Activated naive CD8-positive, alpha-beta T cell treated with anti-CD3 and anti-CD28 coated beads, Interleukin-2, amount 50 U/mL, for 16 hours (primary cell): ENCODE measurements around the gene NOL4L.

Experiments used
- DNase-seq: peaks from one replicate; pipeline ENCODE4 v3.0.0-alpha.2; 2020; ENCODE audit warnings: low read depth, low spot score

The NOL4L gene

DNA sequence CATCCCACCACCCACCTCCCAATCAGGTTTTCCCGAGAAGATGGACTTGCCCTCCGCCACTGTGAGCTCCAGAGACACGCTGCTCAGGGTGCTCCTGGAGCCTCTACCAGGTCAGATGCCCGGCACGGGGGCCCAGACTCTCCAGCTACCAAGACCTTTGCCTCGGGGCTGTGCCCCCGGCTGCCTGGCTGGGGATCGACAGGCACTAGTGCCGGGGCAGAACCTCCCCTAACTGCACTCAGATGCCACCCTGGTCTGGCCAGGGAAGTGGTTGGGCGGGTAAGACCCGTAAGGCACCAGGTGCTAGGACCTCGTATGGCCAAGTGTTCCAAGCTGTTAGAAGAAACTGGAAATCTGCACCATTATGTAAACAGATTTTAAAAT lies 126.3 kb downstream of the NOL4L start:
- no peak for DNase-seq

DNA sequence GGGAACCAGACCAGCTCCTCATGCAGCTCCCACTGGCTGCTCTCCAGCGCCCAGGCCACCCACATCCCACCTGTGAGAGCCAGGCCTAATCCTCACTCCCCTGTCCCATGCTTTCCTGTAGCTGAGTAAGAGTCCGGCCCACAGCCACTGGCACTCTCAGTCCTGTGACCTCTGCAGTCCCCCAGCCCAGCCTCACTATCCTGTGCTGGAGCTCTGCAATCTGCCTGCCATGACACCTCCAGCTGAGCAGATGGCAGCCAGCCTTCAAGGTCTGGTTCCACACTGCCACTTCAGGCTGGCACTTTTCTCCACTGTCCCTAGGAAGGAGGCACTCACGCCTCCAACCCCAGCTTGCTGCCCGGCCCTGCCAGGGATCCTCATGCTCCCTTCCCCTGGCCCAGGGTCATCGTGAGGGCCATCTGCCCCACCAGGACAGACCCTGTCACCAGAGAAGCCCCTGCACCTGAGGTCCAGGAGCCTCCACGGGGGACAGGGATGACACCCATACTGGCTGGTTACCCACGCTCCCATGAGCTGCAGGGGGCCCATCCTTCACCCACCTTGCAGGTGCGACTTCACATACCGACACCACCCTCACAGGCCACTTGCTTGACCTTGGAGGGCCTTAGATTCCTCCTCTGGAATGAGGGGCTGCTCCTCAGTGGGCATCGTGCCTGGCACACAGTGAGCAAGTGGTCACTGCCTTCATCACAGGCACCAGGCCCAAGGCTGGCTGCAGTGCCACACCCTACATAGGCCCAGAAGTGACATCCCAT lies 126.9 kb downstream of the NOL4L start:
- DNase-seq: no peak

DNA sequence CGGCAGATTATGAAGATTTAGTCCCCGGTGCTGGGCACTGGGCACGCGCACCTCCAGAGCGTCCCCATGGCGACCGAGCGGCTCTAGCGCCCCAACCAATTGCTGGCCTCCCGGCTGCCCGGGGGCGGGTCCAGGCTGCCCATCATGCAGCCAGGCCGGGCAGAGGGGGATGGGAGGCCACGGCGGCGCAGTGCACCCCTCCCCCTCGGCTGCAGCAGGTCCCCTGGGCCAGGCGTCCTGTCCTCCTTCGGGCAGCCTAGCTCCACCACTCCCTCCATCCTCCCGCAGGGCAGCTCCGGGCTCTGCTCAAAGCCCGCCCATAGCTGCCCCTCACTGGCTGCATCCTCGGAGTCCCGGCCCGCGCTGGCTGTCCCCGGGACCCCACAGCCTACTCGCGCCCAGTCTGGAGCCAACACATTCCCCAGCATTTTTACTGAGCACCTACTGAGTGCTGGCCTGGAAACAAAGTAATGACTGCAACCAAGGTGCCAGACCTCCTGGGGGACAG lies 127.6 kb downstream of the NOL4L start:
- DNase-seq: no peak

DNA sequence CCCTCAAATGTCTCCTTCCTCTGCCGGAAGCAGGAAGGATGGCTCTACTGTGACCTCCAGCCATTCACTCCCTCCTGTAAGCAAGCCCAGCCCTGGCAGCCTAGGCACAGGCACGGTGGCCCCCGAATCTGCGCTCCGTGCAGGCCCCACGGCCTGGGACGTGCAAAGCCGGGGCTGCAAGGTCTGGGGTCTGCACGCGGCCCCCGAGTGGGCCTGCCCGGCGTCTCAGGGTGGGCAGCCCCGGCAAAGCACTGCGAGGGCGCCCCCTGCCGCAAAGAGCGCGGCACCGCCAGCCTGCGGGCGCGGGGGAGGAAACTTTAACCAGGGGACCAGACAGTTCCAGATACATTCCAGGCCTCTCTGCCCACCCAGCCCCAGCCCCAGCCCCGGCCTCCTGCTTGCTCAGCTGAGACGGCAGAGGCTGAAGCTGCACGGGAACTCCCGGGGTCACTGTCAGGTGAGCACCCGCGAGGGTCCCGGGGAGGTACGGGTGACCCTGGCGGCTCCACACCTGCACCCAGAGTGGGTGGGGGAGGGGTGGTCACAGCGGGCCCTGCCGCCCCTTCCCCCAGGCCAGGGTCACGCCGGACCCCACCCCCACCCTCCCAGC lies 128.2 kb downstream of the NOL4L start:
- DNase-seq: no peak

DNA sequence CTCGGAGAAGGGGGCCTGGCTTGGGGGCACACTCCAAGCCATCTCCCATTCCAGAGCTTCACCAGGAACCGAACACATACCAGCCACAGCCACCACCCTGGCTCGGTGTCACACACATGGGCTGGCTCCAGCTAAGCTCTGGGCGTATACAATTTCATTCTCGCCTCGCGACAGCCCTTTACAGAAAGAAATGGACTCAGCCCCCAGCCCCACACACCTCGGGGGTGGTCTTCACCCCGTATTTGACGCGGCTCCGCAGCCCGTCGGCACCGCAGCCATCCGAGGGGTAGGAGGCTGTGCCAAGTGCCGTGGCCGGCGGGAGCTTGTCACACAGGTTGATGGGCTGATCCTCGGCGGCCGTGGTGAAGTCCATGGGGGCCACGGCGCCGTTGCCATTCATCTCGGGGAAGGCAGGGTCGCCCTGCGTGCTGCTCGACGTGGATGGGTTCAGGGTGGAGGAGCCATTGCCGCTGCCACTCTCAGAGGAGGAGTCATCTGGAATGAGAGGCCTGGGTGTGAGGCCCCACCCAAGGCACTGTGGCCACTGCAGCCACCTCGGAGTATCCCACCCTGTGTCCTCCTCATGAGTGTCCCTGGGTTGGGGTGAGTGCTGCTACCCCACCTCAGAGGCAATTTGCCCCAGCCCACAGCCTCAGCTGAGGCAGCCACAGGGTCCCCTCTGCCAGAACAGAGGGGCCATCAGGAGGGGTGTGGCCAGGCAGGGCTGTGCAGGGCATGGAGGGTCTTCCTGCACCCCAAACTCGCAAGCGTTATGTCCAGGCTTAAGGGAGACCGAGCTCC lies 129.0 kb downstream of the NOL4L start:
- DNase-seq: no peak

DNA sequence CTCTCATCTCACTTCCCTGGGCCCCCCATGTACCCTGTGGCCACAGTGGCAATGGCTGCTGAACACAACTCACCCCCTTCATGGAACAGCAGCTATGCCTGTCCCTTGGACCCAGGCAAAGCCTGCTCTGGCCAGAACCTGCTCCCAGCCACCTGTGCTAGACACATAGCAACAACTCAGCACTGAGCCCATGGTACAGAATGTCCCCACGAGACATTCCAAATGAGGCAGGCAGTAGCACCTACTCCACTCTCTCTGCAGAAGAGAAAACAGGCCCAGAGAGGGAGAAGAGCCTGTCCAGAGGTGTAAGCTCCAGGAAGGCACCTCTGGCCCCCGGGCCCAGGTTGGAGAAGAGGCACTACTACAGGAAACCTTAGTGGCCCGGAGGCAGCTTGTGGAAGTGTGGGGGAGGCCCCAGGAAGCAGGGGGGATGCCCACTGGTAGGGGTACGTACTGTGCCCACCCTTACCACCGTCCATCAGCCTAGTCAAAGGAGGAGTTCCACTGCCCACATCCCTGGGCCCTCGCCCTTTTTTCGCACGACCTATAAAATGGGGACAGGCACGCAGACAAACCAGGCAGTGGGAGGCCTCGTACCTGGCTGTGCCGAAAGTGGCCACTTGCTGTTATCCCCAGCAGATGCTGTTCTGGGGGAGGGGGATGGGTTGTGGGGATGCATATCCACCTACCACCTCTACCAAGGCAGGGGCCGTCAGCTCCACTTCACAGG lies 129.8 kb downstream of the NOL4L start:
- no peak for DNase-seq

DNA sequence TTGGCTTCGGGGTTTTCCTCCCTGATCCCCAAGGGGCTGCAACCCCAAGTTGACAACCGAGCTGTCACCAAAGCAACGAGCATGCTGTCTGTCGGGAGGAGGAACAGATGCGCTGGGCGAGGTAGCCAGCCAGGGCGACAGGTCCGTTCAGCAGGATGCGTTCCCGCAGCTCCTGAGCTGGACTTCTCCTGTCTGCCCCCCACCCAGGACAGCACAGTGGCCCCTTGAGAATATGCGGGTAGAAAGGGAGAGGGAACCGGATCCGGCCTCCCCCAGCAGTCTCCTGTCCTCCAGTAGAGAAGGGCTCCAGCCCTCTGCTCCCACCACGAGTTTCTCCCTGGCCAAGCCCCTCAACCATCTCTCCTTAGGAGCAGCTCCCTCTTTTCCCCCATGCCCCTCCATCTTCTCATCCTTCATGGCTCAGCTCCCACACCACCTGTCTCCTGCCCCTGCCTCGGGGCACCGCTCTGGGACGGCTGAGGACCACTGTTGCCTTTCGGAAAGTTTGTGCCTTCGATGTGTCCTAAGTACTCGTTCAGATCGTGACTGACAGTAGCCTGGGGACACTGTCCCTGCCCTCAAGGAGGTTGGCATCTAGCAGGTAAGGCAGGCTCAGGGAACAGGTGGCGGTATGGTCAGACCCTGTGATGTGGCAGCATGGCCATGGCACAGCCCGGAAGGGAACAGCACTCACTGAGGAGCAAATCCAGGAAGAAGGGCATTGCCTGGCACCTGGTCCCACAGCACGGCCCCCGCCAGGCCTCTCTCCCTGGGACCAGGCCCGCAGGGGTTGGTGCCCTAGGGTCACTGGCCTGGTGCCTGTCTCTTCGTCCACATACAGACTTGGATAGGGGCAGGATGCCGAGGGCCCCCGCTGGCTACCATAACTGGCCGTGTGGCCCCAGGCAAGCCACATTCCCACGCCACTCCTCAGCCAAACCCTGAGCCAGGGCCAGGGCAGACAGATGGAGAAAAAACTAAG lies 130.7 kb downstream of the NOL4L start:
- DNase-seq: no peak

DNA sequence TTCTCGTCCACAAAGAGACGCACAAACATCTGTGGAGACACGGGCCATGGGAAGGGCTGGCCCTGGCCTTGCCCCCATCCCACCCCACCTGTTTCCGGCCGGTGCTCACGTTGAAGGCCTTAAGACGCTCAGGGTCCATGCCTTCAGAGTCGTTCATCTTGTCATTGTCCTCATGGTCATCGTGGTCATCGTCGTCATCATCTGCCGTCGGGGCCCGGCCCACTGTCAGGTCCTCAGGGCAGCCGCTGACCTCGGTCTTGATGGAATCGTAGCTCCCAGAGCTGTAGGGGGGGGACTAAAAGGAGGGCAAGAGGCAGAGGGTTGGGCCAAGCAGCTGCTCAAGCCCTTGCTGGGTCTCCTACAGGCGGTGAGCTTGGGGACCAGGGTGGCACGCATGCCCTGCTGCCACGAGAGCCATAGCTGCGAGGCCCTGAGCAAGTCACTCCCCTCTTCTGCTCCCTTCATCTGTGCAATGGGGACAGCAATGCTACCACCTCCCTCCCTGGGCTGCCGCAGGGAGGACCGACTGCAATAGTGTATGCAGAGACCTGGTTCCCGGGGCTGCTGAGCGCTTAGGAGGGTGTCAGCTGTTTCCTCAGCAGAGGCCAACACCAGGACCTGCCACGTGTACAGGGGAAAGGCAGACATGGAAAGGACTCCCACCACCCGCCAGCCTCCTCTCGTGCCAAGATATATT lies 131.5 kb downstream of the NOL4L start:
- no peak for DNase-seq

DNA sequence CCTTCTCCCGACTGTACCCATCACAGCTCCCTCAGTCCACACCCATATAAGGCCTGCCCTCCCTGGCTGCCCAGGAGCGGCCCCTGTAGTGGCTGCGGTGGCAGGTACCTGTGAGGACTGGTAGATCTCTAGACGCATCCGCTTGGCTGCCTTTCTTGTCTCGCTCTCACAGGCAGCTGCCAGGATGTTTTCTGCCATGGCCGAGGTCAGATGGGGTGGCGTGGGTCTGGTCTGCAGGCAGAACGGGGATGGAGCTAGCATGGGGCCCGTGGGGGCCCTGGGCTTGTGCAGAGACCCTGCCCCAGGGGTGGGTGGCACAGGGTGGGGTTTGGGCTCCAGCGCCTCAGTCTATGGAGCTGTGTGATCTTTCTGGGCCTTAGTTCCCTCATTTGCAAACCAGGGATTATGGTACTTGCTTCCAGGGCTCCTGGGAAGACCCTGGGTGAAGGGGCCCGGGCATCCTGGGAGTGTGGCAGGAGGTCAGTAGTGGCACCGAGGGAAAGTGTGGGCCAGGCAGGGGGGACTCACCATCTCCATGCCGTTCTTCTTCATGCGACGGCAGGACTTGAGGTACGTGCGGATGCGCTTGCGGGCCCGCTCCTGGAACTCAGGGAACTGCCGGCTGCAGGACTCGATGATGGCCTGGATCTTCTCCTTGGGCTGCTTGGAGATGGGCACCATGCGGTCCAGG lies 132.2 kb downstream of the NOL4L start:
- DNase-seq: no peak

DNA sequence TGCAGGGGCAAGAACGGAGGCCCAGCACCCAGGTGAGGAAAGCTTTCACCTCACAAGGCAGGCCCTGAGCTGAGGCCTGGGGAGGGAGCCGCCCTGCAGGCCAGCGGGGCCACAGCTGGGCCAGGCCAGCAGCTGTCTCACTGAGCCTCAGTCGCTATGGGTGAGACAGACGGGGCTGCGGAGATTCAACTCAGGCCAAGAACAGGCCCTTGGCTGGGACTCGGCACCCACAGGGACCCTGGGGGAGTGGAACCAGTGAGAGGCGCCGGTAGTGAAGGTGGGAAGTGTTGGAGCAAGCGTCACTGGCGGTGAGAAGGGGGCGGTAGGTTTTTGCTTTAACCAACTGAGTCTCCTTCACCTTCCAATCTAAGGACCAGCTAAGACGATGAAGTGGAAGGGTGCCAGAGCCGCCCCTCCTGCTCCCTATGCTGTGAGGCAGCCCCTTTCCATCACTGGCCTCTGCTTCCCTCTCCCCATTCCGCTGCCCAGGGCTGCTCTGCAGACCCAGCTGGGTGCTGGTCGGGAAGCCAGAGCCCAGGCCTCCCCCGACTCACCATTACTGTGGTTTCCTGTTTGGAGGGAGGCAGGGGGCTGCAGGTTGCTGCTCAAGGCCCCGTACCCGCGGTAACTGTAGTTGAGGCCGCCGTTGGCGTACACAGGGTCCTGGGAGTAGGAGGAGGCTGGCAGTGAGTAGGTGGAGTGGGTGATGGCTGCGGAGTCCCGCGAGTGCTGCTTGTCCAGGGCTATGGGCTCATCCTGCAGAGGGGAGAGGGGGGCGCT lies 133.3 kb downstream of the NOL4L start:
- DNase-seq: no peak

DNA sequence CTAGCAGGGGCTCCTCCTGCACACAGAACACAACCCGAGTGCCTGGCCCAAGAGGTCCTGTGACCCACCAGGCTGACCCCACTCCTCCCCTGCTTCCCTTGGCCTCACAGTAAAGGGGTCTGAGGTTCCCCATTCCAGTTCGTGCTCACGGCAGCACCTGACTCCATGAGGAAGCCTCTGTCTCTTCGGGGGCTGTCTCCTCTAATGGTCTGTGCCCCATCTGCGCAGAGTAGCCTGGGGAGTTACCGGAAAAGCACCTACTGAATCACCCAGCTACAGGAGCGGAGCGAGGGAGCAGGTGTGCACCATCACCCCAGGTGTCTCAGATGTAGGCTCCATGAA lies 133.8 kb downstream of the NOL4L start:
- no peak for DNase-seq

DNA sequence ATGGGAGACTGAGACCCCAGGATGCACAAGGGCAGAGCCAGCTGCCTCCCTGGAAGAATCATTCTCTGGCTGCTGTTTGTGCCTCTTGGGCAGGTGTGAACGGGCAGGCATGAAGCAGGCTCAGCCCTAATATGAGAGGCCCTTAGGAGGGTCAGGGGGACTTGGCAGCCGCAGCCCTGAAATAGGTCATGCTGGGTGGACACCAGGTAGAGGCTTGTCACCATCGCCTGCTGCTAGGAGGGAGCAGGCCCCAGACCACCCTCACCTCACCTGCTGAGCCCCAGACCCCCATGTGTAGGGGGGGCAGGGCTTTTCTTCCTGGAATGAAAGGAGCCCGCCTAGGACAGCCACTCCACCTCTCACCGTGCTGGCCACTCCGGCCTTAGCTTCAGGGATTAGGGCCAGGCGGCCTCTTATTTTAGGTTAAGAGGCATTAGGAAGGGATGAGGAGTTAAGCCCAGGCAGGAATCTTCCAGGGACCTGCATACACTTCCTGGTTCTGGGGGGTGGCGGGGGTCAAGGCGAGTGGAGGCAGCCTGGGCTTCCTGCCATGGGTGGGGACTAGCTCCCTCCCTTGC lies 134.6 kb downstream of the NOL4L start:
- no peak for DNase-seq

DNA sequence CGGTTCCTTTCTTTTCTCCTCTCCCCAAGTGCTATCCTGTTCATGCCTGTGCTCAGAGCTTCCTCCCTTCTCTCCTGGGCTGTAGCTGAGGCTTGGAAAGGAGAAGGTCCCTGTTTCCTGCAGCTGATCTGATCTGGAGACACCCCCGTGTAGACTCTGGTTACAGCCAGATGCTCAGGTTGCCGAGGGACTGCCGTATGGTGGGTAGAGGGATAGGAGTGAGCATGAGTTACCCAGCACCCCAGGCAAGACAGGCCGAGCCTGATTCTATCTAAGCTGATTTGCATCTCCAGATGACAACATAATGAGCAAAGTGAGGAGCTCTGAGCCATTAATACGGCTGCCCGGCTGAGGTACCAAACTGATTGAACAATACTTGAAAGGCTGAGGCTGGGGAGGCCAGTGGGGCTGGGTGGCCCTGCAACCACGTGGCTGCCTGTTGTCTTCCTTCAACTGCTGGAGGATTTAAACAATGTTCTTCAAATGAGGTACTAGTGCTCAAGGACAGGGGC lies 135.2 kb downstream of the NOL4L start:
- no peak for DNase-seq

DNA sequence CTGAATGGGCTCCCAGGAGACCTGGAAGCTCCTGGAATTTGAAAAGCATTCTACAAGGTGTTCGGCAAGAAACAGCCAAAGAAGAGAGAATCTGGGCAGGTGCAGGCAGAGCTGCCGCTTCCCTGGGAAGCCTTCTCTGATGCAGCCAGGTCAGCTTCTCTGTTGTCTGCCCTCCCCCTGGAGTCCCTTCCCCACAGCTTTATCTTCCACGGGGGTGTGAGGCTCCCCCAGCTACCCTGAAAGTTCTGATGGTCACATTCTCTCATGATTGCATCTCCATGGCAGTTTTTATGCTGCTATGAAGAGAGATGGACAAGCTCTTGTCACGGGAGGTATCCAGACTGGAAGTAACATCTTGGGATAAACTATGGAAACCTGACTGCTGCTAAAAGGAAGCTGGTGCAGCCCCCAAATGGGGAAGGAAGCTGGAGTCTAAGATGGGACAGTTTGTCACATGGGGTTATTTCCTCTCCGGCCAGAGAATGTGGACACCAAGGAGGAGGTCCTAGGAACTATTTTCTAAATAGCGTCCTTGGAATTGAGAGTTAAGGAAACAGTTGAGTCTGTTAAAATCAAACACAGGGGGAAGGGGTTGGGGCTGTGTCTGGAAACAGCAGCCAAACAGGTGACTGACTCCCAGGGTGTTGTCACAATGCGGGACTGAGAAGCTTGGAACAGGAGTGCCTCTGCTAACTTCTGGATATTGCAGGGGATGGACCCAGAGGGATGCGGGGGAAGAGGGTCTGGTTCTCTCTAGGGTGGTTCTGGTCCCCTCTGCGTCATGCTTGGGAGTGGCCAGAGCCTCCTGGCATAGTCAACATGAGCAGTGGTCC lies 135.9 kb downstream of the NOL4L start:
- no peak for DNase-seq

DNA sequence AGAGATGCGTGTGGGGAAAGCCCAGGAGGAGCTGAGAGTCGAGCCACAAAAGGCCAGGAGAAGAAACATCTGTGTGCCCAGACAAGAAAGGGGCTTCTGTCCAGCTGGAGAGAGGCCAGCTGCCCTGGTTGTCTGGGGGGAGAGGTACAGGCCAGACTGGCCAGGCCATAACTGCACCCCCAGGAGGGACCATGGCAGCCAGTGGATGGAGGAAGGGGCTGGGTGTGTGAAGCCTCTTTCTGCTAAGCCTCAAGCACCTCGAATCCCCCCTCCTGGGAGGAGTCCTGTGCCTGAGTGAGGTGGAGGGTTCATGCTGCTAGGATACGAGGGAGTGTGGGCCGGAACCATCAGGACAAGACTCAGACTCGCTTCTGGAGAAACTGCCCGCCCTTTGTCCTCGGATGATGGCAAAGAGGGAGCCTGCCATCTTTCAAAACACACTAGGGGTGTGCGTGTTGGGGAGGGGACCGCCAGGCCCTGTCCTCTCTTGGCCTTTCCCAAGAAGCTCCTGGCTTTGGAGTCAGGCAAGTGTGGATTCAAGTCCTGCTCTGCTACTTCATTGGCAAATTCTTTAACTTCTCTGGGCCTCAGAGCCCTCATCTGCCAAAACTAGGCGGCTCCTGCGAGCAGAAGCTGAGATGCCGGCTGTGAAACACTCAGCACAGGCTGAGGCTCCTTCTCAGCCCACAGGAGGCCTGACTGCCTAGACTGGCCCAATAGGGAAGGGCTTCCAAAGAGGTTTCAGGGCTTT lies 136.7 kb downstream of the NOL4L start:
- DNase-seq: no peak
